ENCODE data around the gene RUFY3. TPM values are rescaled to one million over a fixed set of nuclear protein-coding genes. Genes with fewer than 3 reads are reported as not detected.

RUFY3 gene
- total RNA-seq, 1 donor: 64.8 TPM

DNA sequence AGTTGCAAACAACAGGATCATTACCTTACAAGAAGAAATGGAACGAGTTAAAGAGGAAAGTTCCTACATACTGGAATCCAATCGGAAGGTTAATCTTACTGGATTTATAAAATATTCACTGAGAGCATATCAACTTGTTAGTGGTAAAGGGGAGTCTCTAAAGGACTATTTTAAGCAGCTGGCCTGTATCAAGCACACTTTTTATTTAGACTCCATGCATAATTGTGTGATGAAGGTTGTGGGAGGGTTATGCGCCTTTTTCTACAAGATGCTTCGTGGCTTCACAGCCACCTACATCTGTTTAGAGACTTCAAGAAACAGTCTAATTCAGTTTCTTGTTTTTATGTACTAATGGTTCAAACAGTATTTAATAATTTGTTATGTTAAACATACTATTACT, 61.3 kb downstream of the RUFY3 start:
- H3K4me3 ChIP-seq (ENCODE audit: low read depth, low read length): no peak overlapping the region
- TF ChIP-seq CTCF (IDR thresholded peaks at IDR 0.05; ENCODE audit: insufficient read depth, low read length): no peak
- no peak for DNase-seq (ENCODE audit: low read depth)

GRCh38 chr4:70787496-70787895, 65.7 kb downstream of the RUFY3 start:
- DNase-seq (ENCODE audit: low read depth): no peak
- H3K4me3 ChIP-seq (ENCODE audit: low read depth, low read length): no peak overlapping the region

GRCh38 chr4:70788733-70789132, 67.0 kb downstream of the RUFY3 start:
- H3K4me3 ChIP-seq (ENCODE audit: low read depth, low read length): no peak overlapping the region

More at GRCh38 chr4:70787496-70787895, 65.7 kb downstream of the RUFY3 start:
- TF ChIP-seq CTCF (IDR thresholded peaks at IDR 0.05; ENCODE audit: insufficient read depth, low read length): no peak

GRCh38 chr4:70793626-70794025, 71.9 kb downstream of the RUFY3 start:
- no peak for DNase-seq (ENCODE audit: low read depth)
- no peak for TF ChIP-seq CTCF (IDR thresholded peaks at IDR 0.05; ENCODE audit: insufficient read depth, low read length)
- no peak overlapping the region for H3K4me3 ChIP-seq (ENCODE audit: low read depth, low read length)

More at GRCh38 chr4:70788733-70789132, 67.0 kb downstream of the RUFY3 start:
- DNase-seq (ENCODE audit: low read depth): no peak
- no peak for TF ChIP-seq CTCF (IDR thresholded peaks at IDR 0.05; ENCODE audit: insufficient read depth, low read length)

GRCh38 chr4:70801265-70801809, 79.6 kb downstream of the RUFY3 start:
- TF ChIP-seq CTCF (IDR thresholded peaks at IDR 0.05; ENCODE audit: insufficient read depth, low read length): no peak
- no peak overlapping the region for H3K4me3 ChIP-seq (ENCODE audit: low read depth, low read length)
- DNase-seq (ENCODE audit: low read depth): no peak

DNA sequence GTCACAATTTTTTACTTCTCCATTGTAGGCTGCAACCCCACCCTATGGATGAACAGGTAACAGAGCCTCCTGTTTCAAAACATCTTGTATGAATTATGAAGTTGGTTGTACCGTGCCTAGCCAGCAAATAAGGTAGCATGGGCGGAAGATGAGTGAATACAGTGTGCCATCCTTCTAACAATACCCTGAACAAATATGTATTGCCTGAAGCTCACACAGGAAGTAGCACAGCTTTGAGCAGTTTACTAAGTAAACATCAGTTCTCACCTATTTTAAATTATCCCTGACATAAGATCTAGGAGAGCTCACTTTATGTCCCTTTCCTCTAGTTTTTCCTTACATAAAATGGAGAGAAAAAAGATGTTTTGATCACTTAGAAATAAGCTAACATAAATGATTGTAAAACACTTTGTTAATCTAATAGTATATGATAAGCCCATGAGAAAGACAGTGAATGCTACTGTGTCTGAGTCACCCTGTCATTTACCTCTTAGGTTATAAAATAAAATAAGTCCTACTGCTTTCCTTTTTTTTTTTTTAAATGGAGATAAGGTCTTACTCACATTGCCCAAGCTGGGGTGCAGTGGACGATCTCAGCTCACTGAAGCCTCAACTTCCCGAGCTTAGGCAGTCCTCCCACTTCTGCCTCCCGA, 81.3 kb downstream of the RUFY3 start:
- no peak for TF ChIP-seq CTCF (IDR thresholded peaks at IDR 0.05; ENCODE audit: insufficient read depth, low read length)
- no peak for DNase-seq (ENCODE audit: low read depth)
- H3K4me3 ChIP-seq (ENCODE audit: low read depth, low read length): no peak overlapping the region
